WTC11 (cell line): ENCODE measurements around the gene RPS6KA2.

Experiments
- CBFB ChIP-seq: sonication (generic); formaldehyde crosslinking; IDR thresholded peaks from 2 replicates; pipeline ENCODE4 v1.8.1; 2022; ENCODE audit warnings: mild to moderate bottlenecking, low read depth, missing genetic modification reagents
- CTCF ChIP-seq: fragments of 200-600 bp; IDR thresholded peaks from 2 replicates; pipeline ENCODE4 v1.8.0; 2022; ENCODE audit warnings: antibody characterized with exemption
- ELF4 ChIP-seq: sonication (generic); formaldehyde crosslinking; IDR thresholded peaks from 2 replicates; pipeline ENCODE4 v1.8.1; 2022; ENCODE audit warnings: low read depth, mild to moderate bottlenecking, moderate library complexity, missing genetic modification reagents
- IRF2 ChIP-seq: sonication (generic); formaldehyde crosslinking; IDR thresholded peaks from 2 replicates; pipeline ENCODE4 v1.8.0; 2022; ENCODE audit warnings: low read depth, missing genetic modification reagents, borderline replicate concordance

- no peak for TF ChIP-seq ELF4 (CRISPR knock-in tag)
- TF ChIP-seq CTCF = no peak
- no peak for TF ChIP-seq IRF2 (CRISPR knock-in tag)
- no peak for TF ChIP-seq CBFB (CRISPR knock-in tag)
These were observed 51.8 kb downstream of the RPS6KA2 start for GRCh38 chr6:166575205-166575604.
